ENCODE measurements around the gene AQP6.
A peak's percentile ranks its signal among the peaks of the same experiment; 100 is the strongest.
"Not testable (repeated sequence)": the region's sequence is repeated elsewhere in the genome, so short reads cannot be mapped to it uniquely, and the experiment has no call there.

AQP6 gene

DNA sequence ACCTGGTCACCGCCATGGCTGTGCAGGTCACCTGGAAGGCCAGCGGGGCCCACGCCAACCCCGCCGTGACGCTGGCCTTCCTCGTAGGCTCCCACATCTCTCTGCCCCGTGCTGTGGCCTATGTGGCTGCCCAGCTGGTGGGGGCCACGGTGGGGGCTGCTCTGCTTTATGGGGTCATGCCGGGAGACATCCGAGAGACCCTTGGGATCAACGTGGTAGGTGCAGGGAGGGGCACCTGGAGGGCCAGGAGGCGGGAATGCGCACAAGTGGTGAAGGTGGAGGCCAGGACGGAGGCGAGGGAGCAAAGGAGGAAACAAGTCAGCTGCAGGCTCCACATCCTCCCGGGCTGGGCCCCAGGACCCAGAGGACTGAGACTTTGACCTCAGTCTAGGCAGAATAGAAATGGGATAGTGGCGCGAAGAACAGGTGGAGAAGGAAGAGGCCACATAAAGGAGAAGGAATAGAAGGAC lies 649 bp downstream of the AQP6 start:
- DNase-seq, result no peak

DNA sequence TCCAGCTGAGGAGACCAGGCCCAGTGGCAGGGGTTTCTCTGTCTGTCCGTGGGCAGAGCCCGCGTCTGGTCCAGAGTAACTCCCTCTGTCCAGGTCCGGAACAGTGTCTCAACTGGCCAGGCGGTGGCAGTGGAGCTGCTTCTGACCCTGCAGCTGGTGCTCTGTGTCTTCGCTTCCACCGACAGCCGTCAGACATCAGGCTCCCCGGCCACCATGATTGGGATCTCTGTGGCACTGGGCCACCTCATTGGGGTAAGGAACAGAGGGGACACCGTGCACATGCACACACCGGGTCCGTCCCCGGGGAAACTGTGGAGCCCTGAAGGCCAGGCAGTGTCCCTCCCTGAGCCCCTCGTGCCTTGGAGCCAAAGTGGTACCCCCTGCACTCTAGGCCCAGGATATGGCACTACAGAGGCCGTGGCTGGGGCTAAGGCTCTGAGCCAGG lies 1.5 kb downstream of the AQP6 start:
- DNase-seq, result no peak

DNA sequence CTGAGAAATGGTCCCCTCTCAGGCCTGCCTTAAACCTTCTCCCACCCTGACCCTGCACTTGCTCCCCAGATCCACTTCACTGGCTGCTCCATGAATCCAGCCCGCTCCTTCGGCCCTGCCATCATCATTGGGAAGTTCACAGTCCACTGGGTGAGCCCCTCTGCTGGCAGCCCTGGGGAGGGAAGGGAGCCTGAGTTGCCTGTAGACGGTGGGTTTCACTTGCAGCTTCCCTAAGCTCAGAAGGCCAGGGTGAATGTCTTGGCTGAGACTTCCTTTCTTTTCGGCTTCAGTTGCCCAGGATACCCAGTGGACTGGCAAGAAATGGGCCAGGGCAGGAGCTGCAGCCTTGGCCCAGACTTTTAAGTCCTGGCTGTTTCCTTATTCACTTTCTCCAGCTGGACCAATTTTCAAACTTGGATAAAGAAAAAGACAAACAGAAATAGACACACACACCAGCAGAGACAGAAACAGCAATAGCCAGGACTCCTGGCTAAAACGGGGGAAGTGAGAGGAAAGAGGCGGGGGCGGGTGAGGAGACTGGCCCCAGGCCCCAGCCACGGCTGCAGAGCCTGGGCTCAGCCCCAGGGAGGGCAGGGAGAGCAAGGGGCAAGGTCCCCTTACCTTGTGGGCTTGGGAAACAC lies 2.0 kb downstream of the AQP6 start:
- DNase-seq, result no peak

DNA sequence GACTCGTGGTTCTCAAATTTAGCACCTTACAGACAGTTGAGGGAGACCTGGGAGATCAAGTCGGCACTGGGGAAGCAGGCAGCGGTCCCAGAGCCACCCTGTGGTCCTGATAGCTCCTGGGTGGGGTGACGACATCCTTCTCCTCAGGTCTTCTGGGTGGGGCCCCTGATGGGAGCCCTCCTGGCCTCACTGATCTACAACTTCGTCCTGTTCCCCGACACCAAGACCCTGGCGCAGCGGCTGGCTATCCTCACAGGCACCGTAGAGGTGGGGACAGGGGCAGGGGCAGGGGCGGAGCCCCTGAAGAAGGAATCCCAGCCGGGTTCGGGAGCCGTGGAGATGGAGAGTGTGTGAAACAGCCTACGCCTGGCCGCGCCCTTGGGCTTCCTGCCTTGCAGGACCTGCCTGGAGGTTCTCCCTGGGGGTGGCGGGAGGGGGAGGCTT lies 2.6 kb downstream of the AQP6 start:
- DNase-seq, result no peak

DNA sequence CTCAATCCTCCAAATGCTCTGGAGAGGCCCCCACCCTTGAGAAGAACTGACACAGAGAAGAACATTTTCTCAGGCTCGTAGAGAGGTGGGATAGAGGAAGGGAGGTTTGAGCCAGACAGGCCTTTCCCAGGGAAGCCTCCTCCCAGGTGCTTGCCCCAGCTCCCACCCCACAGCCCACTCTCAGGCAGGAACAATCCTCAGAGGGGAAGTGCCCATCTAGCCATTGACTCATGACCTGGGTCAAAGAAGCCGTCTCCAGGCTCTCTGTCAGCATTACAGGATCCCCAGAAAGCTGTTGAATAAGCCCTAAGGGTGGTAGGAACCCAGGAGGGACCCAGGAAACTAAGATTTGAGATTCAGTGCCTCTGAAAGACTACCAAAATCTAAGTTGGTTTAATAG lies 3.8 kb downstream of the AQP6 start:
- no peak for DNase-seq

GRCh38 chr12:49978125-49978524 lies 5.4 kb downstream of the AQP6 start:
- DNase-seq, result no peak

DNA sequence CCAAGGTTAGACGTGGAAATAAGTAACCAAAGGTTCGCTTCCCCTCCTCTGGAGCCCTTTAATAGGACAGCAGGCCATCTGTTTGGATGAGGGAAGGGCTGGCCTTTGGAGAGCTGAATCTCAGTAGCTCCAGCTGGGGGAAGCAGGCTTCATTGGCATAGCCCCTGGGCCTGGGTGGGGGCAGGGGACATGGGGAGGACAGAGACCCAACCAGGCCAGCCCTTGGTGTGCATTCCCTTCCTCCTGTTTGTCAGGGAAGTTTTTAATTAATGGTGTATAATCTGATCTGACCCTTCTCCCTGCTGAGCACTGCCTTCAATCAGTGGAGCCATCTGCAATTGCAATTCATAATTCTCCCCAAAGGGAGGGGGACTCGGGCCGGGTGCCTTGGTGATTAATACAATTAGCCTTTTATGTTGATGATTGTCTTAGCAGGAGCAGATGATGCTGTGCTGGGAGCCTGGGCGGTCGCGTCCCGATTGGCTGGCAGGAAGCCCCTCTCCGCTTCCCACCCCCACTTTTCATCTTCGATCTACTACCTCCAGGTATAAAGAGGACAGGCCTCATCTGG lies 6.4 kb downstream of the AQP6 start:
- no peak for DNase-seq

- DNase-seq, result no peak
These were observed 7.0 kb downstream of the AQP6 start for GRCh38 chr12:49979791-49980190.

DNA sequence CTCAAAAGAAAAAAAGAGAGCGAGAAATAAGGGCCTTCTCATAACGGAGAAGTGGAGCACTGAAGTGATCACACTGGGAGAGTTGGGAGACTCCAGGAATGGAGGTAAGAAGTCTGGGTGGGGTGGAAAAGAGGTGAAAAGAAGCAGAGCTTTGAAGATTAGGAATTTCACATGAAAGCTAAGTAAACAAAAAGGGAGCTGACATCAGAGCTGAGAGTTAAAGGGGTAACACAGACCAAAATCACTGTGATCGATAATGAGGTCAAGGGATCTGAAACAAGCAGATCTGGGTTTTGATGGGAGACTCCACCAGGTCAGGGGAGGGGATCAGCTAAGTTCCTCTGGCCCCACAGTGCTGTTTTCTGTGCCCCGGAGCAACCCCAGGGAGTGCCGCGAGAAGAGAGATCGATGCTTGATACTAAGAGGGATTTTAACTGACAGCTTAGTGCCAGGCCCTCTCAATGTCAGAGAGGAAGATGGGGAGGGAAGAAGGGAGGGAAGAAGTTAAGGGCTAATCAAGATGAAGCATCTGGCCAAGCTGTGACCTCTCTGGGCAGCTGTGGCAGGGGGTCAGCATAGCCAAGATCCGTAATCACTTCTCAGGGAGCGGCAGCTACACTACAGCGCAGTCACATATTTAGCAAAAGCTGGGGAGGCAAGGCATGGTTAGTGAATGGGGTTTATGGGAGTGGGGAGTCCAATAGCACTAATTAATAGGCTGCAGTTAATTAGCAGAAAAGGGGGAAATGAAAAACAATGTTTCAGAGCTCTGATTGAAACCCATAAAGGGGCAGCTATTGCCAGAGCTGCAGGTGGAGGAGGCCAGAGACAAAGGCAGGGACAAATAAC lies 8.0 kb downstream of the AQP6 start:
- no peak for DNase-seq

DNA sequence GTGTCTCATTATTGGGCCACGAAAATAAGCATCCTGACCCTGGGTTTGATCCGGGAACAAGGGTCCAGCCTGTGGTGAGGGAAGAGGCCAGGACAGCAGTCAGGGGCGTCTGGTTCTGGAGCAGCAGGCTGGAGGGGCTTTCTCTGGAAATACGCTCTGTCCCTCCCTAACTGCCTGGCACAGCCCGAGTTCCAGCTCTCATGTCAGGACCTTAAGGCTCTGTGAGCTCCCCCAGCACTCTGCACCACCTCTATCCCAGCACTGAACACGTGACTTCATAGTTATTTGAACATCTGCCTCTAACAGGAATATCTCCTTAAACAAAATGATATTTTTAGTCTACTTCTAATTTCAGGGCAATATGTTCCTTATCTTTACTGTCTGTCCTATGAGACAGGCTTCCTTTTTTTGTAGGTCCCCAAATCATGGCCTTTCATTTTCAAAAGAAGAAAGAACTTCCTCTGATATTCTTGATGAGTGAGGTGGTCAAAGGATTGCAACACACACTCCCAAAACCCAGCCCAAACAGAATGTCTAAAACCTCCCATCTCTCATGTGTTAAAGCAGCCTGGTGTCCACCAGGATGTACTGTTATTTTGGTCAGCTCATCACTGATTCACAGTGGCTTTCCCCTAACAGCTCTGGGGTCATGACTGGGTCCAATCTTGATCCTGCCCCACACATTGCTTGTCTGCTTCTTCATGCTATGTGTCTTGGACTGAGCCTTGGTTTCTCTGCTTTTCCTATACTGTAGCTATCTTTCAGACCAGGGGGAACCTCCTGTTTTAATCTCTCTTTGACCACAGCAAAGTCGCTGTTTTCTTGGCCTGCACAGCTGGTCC lies 9.7 kb downstream of the AQP6 start:
- DNase-seq, result no peak

DNA sequence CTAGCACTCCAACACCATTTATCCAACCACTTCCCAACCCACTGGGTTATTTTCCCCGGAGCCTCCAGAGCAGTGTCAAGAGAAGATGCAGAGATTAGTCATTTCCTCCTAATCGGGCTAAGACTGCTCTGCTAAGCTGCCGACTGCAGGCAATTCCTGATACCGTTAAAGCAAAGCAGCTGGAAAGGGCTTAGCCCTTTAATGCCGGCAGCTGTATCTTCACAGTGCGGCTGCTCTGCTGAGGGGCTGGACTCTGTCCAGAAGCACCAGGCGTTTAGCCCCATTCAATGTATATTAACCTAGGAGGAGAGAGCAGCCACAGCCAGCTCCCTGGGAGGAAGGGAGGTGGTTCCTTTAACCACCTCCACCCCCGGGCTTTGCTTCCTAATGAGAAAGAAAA lies 11.1 kb downstream of the AQP6 start:
- peak; percentile 72 to 76 for DNase-seq

DNA sequence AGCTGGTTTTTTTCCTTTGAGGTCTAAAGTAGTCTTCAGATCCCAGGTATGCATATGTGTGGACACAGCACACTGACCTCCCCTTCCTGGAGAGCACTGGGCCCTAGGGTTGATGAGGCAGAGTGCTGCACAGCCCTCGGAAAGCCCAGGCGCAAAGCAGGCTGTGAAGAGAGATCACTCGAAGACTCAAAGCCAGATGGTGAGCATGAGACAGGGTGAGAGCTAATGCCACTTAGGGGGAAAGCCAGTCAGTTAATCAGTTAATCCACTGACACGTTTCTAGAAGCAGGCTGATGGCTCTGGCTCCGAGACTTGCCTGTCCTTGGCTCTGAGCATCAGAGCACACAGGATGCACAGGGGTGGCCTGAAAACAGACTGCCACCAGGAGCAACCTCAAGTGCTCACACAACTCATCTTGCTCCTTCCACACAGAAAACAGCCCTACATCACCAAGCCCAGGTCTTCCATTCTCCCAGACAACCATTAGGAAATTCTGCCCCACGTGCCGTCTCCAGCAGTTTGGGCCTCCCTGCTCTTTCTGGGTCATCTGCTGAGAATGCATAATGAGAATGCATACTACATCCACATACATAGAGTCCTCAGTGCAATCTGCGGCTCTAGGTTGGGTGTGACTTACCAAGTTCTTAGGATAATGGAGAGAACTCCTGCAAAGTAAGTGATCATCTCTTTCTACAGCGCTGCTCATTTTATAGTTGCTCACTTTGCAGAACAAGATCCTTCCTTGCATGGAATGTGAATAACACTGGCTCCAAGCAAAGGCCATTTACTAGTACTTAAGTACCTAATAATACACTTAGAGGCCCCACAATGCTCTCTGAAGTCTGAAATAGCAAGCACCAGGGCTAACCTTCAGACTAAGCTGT lies 12.0 kb downstream of the AQP6 start:
- DNase-seq, result no peak

DNA sequence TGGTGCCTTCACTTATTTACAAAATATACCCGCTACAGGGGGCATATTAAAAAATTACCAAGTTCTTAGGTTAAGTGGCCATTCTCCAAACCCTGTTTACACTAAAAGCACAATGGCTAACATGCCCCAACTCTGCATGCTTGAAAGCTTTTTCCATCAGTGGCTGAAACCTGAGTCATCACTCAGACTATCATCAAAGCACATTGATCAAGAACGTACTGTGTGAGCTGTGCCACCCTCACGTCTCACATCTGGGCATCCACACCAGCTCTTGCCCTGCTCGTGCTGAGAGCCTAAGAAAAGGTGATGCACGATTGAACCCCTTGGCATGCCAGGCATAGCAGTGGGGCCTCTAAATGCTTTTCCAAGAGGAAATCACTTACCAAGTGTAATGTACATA lies 13.2 kb downstream of the AQP6 start:
- no peak for DNase-seq

DNA sequence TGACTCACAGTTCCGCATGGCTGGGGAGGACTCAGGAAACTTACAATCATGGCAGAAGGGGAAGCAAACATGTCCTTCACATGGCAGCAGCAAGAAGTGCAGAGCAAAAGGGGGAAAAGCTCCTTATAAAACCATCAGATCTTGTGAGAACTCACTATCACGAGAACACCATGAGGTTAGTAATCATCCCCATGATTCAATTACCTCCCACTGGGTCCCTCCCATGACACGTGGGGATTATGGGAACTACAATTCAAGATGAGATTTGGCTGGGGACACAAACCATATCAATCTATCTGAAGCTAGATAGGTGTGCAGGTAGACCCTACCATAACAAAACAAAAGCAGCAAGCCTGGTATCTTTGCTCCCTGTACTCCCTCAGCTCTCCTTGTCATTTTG lies 13.7 kb downstream of the AQP6 start:
- not testable (repeated sequence) for DNase-seq

DNA sequence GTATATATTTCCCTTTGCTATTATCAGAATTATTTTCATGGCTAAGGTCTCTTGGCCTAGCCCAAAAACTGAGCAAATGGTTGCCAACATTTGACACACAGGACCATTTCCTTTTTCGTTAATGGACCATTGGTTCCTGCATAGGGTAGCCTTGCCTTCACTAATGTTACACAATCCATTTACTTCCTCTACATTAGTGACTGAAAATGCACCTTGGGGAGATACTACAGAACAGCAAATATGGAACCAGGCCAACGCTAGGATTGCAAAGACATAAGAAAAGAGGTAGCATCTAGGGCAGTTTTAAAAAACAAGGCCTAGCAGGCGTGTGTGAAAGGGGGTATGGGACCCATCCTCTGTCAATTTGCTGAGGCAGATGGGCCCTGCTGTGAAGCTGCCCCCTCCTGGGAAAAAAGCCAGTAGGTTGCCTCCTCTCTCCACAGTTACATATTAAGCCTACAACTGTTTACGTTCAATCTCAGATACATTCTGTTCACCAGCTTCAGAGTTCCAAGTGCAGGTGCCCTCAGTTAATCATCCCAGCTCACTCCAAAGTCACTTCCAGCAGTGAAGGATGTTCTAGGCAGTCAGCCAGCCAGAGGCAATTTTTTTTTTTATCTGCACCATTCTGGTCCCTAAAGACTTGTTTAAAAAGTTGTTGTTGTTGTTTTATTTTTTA lies 15.0 kb downstream of the AQP6 start:
- no peak for DNase-seq

DNA sequence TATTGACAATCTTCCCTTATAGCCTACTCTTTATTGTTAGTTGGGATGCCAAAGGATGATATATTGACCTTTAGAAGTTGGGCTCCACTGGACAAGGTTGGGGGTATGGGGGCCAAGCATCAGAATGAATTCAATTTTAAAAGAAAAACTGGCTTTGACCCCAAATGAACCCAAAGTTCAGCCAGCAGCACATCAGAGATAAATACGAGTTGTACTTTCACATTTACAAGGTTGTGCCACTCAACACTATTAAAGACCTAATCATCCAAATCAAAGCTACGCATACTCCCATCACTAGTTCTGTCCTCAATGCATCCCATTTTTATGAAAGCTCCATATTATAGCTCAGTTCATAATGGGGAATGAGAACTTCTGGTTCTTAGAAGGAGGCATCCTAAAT lies 16.7 kb downstream of the AQP6 start:
- not testable (repeated sequence) for DNase-seq

DNA sequence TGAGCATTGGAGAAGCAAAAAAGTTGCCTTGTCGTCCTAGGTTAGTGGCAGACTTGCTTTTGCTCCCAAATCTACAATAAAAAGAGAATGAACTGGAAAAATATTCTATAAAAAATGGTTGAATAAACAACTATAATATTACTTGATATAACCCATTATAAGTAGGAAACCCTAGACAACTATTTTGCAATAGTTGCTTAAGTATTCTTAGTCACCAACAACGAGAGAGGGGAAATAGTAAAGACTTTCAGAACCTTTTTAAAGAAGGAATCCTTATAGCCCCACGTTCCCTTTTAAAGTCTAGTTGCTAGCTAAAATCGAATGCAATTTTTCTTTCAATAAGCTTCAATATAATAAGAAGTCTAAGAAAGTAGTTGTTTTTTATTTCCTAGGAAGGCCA lies 17.5 kb downstream of the AQP6 start:
- no peak for DNase-seq

GRCh38 chr12:49998453-49998852 lies 25.7 kb downstream of the AQP6 start:
- no peak for DNase-seq

DNA sequence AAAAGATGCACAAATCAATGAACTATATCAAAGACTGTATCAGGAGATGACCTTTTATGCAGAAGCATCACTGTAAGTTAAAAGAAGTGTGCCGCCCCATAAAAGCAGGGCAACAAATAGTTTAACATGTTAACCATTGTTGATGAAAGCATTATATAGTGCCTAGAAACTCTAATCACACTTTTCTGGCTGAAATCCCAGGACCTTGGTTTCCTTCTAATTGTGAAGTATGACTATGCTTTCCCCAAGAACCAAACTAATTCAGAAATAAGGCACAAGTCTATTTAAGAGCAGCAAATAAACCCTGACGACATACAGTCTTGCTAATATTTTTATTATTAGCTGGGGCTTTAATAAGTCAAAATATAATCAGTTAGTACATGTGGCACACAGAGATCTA lies 30.8 kb downstream of the AQP6 start:
- no peak for DNase-seq

- no peak for DNase-seq
These were observed 31.9 kb downstream of the AQP6 start for GRCh38 chr12:50004696-50005095.

GRCh38 chr12:50005175-50005574 lies 32.4 kb downstream of the AQP6 start:
- DNase-seq, result no peak
